MCF 10A (cell line): ENCODE data around the gene ZNF343. TPM values are rescaled to one million over a fixed set of nuclear protein-coding genes. Genes with fewer than 3 reads are reported as not detected.
A peak's percentile ranks its signal among the peaks of the same experiment; 100 is the strongest.

Experiments used
- BruUV-seq: library from RNA; stranded (reverse); fragments of 400-500 nt; replicated peaks from 2 replicates; lab custom pipeline; 2021; lab: Mats Ljungman, UMichigan
- CTCF ChIA-PET: fragments of 300-600 bp; sonication (Branson Sonifier 250); formaldehyde crosslinking; extraction: SDS; loops from one replicate; lab custom pipeline; 2021; ENCODE audit warnings: antibody characterized with exemption, inconsistent platforms; lab: Yijun Ruan, JAX
- POLR2A ChIA-PET: fragments of 300-600, 350-650 bp; sonication (Branson Sonifier 250); formaldehyde crosslinking; extraction: SDS; loops from one replicate; lab custom pipeline; 2020; ENCODE audit warnings: antibody characterized with exemption, inconsistent platforms; lab: Yijun Ruan, JAX
- DNase-seq: peaks from one replicate; pipeline ENCODE4 v3.0.0-alpha.2; 2018; ENCODE audit not compliant: unreplicated experiment
- H3K27ac Mint-ChIP-seq: one replicate; pipeline ENCODE4 v1.8.0; 2022; ENCODE audit warnings: mild to moderate bottlenecking, low read depth, mixed read lengths; ENCODE audit not compliant: unreplicated experiment
- H3K27me3 Mint-ChIP-seq: one replicate; pipeline ENCODE4 v1.8.0; 2022; ENCODE audit warnings: mixed read lengths; ENCODE audit not compliant: insufficient read depth, unreplicated experiment
- H3K36me3 Mint-ChIP-seq: one replicate; pipeline ENCODE4 v1.8.0; 2022; ENCODE audit warnings: mild to moderate bottlenecking, moderate library complexity, mixed read lengths; ENCODE audit not compliant: insufficient read depth, unreplicated experiment
- H3K4me1 Mint-ChIP-seq: one replicate; pipeline ENCODE4 v1.8.0; 2022; ENCODE audit warnings: mixed read lengths; ENCODE audit not compliant: insufficient read depth, unreplicated experiment
- H3K4me3 Mint-ChIP-seq: one replicate; pipeline ENCODE4 v1.8.0; 2022; ENCODE audit warnings: mild to moderate bottlenecking, moderate library complexity, mixed read lengths; ENCODE audit not compliant: unreplicated experiment
- H3K9me3 Mint-ChIP-seq: one replicate; pipeline ENCODE4 v1.8.0; 2022; ENCODE audit warnings: mixed read lengths; ENCODE audit not compliant: unreplicated experiment
- CTCF ChIP-seq: fragments of 200-600 bp; IDR thresholded peaks from one replicate; pipeline ENCODE4 v1.8.0; 2022; ENCODE audit warnings: antibody characterized with exemption, mild to moderate bottlenecking; ENCODE audit not compliant: unreplicated experiment
- intact Hi-C: fragments of 100-400 bp; cut with micrococcal nuclease; formaldehyde crosslinking; loops from 2 replicates; pipeline ENCODE4 v1.14.1; 2022
- total RNA-seq: library from RNA; stranded (reverse); gene quantifications from 2 replicates; pipeline ENCODE4 v1.2.3, GENCODE V29; 2022

Gene ZNF343
- total RNA-seq, 1 experiment from 2014 or later: 16.6 TPM

- Mint-ChIP-seq H3K27me3 (no peaks in the 10 kb centered on the region), H3K4me1 (peaks cover 31% of the 10 kb centered on the region), H3K4me3 (no peak overlapping the region), H3K9me3 (no peaks in the 10 kb centered on the region), H3K36me3 (no peaks in the 10 kb centered on the region), H3K27ac (no peak overlapping the region)
- ChIA-PET POLR2A (interaction anchor here (0.7 to 2.9 kb wide), 2 partner anchors 34 to 515 kb away, joined by 3 to 15 read pairs; no protein-coding TSS in a partner anchor), CTCF (interaction anchor here (0.6 to 5.0 kb wide), 23 partner anchors 10 to 487 kb away, joined by 3 to 62 read pairs (median 12); partner anchors contain the start of gene SNRPB)
- no TSS peak for BruUV-seq
- TF ChIP-seq CTCF: no peak
- no peak for DNase-seq
- intact Hi-C loops: loop anchor here (1.0 to 10.0 kb wide), 4 partner anchors 32 to 489 kb away; partner anchors contain the start of gene STK35
Observed at GRCh38 chr20:2453792-2454191, 54.9 kb downstream of the ZNF343 start.

DNA sequence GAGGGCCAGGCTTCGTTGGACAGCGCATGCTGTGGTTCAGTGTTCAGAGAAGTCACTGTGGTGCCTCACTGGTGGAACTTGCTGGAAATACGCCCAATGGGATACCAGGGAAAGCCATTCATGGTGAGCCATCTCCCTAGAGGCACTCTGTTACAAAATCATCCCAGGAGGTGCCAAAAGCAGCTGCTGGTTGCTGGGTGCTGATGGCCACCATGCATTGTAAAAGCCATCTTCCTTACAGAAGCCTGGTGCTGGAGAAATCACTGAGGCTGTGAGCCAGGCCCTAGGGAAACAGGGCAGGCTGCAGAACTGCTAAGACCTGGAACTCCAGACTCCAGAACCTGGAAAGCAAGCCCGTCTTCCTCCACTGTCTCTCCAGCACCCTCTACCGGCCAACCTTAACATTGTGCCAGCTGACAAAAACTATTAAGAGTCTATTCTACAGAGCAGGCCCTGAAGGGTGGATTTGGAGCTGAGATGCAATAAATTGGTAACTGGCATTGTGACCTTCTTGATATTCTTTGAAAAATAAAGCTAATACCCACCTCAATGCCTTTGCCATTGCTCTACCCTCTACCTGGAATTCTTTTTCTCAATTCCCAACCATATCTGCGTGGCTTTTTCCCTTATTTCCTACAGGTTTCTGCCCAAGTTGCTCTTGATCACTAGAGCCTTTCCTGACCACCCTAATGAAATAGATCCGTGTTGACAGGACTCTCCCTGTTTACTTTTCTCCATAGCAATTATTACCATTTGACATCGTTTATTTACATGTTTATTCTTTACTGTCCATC is 56.6 kb downstream of the ZNF343 start:
- no peak overlapping the region for H3K4me3 Mint-ChIP-seq
- H3K36me3 Mint-ChIP-seq: no peaks in the 10 kb centered on the region
- peak; percentile 81 for DNase-seq
- ChIA-PET POLR2A (interaction anchor here (0.6 to 2.9 kb wide), 15 partner anchors 9 to 349 kb away, joined by 3 to 15 read pairs (median 4); partner anchors contain the start of gene SNRPB), CTCF (interaction anchor here (0.6 to 5.0 kb wide), 57 partner anchors 9 to 1066 kb away, joined by 3 to 62 read pairs (median 4); partner anchors contain the start of gene SNRPB)
- H3K27me3 Mint-ChIP-seq: no peaks in the 10 kb centered on the region
- TF ChIP-seq CTCF: peak; percentile 70
- H3K9me3 Mint-ChIP-seq: no peaks in the 10 kb centered on the region
- BruUV-seq: no TSS peak
- peaks cover 31% of the 10 kb centered on the region for H3K4me1 Mint-ChIP-seq
- intact Hi-C loops: loop anchor here (1.0 to 10.0 kb wide), 5 partner anchors 47 to 487 kb away; partner anchors contain the start of gene STK35
- no peak overlapping the region for H3K27ac Mint-ChIP-seq

- no peak overlapping the region for H3K27ac Mint-ChIP-seq
- CTCF ChIA-PET: interaction anchor here (0.6 to 5.0 kb wide), 41 partner anchors 10 to 1065 kb away, joined by 3 to 62 read pairs (median 6); partner anchors contain the start of gene SNRPB
- intact Hi-C loops: loop anchor here (5.0 to 10.0 kb wide), 3 partner anchors 47 to 487 kb away; partner anchors contain the start of gene STK35
Observed at GRCh38 chr20:2451422-2451821, 57.3 kb downstream of the ZNF343 start.

More at GRCh38 chr20:2451422-2451821, 57.3 kb downstream of the ZNF343 start:
- TF ChIP-seq CTCF: no peak
- no peaks in the 10 kb centered on the region for H3K9me3 Mint-ChIP-seq
- H3K4me1 Mint-ChIP-seq: peaks cover 31% of the 10 kb centered on the region
- no peaks in the 10 kb centered on the region for H3K27me3 Mint-ChIP-seq
- no TSS peak for BruUV-seq
- H3K4me3 Mint-ChIP-seq: no peak overlapping the region
- peak; percentile 20 for DNase-seq
- H3K36me3 Mint-ChIP-seq: no peaks in the 10 kb centered on the region
- POLR2A ChIA-PET: interaction anchor here (0.6 to 2.9 kb wide), 14 partner anchors 10 to 348 kb away, joined by 3 to 15 read pairs (median 4); partner anchors contain the start of gene SNRPB
